Nephron progenitor cell (in vitro differentiated cells): Measurements from ENCODE around the gene HERPUD1.

Experiments used
- DNase-seq: peaks from one replicate; pipeline ENCODE4 v3.0.0; 2021
- H3K27ac Mint-ChIP-seq: 2 replicates; pipeline ENCODE4 v1.8.0; 2021; ENCODE audit warnings: mild to moderate bottlenecking, moderate library complexity, mixed read lengths
- H3K27me3 Mint-ChIP-seq: 2 replicates; pipeline ENCODE4 v1.8.0; 2021; ENCODE audit warnings: mild to moderate bottlenecking, low read depth, mixed read lengths; ENCODE audit not compliant: poor library complexity
- H3K36me3 Mint-ChIP-seq: 2 replicates; pipeline ENCODE4 v1.8.0; 2021; ENCODE audit warnings: low read depth, mixed read lengths
- H3K4me1 Mint-ChIP-seq: 2 replicates; pipeline ENCODE4 v1.8.0; 2021; ENCODE audit warnings: mixed read lengths
- H3K4me3 Mint-ChIP-seq: 2 replicates; pipeline ENCODE4 v1.8.0; 2021; ENCODE audit warnings: mild to moderate bottlenecking, moderate library complexity, mixed read lengths
- H3K9me3 Mint-ChIP-seq: 2 replicates; pipeline ENCODE4 v1.8.0; 2021; ENCODE audit warnings: mild to moderate bottlenecking, moderate library complexity, mixed read lengths
- TF ChIP-seq, protein P1 (sequence below): fragments of 200-600 bp; sonication (generic); IDR thresholded peaks from 2 replicates; pipeline ENCODE4 v1.5.0; 2021; ENCODE audit warnings: antibody characterized with exemption

HERPUD1 gene

DNA sequence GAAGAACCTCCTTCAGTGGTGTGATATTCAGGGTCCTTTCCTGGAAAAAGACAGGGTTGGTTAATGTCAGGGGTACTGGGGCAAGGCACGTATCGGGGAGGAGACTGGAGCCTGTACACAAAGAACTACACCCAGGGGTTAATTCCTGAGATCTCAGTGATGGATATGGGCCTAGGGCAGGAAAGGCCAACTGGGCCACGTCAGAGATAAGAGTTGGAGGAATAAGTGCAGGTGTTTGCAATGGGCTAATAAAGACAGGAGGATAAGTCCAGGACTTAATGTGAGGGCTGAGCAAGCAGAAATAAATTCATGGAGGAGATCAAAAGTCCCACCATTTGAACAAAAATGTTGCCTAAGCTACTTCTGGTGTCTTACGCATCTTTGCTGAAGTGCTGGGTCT lies 10.4 kb upstream of the HERPUD1 start:
- Mint-ChIP-seq H3K27me3 (peaks cover 53% of the 10 kb centered on the region), H3K4me1 (peaks cover 31% of the 10 kb centered on the region)

DNA sequence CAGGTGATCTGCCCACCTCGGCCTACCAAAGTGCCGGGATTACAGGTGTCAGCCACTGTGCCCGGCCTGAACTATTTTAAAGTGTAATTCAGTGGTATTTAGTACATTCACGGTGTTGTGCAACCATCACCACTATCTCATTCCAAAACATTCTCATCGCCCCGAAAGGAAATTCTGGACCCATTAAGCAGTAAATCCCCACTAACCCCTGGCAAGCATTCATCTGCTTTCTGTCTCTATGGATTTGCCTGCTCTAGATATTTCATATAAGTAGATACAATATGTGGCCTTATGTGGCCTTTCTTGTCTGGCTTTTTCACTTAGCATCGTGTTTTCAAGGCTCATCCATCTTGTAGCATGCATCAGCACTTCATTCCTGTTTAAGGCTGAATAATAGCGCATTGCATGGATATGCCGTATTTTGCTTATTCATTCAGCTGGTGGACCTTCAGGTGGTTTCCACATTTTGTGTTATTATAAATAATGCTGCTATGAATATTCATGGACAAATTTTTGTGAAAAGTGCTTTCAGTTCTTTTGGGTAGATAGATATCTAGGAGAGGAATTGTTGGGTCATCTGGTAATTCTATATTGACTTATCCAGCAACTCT lies 8.4 kb upstream of the HERPUD1 start:
- H3K9me3 Mint-ChIP-seq, result peaks cover 3% of the 10 kb centered on the region
- no peak overlapping the region for H3K27ac Mint-ChIP-seq
- peaks cover 59% of the 10 kb centered on the region for H3K27me3 Mint-ChIP-seq
- H3K4me1 Mint-ChIP-seq, result peaks cover 19% of the 10 kb centered on the region
- TF ChIP-seq, protein P1, sequence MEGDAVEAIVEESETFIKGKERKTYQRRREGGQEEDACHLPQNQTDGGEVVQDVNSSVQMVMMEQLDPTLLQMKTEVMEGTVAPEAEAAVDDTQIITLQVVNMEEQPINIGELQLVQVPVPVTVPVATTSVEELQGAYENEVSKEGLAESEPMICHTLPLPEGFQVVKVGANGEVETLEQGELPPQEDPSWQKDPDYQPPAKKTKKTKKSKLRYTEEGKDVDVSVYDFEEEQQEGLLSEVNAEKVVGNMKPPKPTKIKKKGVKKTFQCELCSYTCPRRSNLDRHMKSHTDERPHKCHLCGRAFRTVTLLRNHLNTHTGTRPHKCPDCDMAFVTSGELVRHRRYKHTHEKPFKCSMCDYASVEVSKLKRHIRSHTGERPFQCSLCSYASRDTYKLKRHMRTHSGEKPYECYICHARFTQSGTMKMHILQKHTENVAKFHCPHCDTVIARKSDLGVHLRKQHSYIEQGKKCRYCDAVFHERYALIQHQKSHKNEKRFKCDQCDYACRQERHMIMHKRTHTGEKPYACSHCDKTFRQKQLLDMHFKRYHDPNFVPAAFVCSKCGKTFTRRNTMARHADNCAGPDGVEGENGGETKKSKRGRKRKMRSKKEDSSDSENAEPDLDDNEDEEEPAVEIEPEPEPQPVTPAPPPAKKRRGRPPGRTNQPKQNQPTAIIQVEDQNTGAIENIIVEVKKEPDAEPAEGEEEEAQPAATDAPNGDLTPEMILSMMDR, result no peak
- DNase-seq, result no peak
- H3K4me3 Mint-ChIP-seq, result no peak overlapping the region
- no peaks in the 10 kb centered on the region for H3K36me3 Mint-ChIP-seq

More for the DNA sequence above, 10.4 kb upstream of the HERPUD1 start:
- H3K27ac Mint-ChIP-seq, result no peak overlapping the region
- no peaks in the 10 kb centered on the region for H3K9me3 Mint-ChIP-seq
- TF ChIP-seq, protein P1, result no peak
- H3K36me3 Mint-ChIP-seq, result no peaks in the 10 kb centered on the region
- no peak for DNase-seq
- H3K4me3 Mint-ChIP-seq, result no peak overlapping the region

DNA sequence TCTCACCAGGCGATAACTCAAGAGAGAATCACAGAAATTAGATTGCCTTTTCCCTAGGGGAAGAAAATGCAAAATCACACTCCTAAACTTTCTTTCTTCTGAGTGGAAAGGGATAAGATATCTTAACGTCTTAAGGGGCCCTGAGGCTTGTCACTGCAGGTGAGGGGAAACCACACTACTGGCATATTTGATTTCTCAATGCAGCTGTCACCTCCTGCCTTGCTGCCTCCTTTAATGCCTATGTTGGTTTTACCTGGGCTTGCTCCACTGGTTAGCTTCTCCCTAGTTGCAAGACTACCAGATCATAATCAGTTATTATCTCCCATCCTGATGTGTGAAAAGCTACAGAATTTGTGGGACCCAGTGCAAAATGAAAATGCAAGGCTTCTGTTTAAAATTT lies 4.5 kb upstream of the HERPUD1 start:
- DNase-seq, result no peak
- Mint-ChIP-seq H3K27me3 (peaks cover 44% of the 10 kb centered on the region), H3K36me3 (no peaks in the 10 kb centered on the region), H3K9me3 (peaks cover 3% of the 10 kb centered on the region), H3K4me1 (peaks cover 16% of the 10 kb centered on the region), H3K4me3 (no peak overlapping the region), H3K27ac (no peak overlapping the region)
- TF ChIP-seq, protein P1, result no peak

DNA sequence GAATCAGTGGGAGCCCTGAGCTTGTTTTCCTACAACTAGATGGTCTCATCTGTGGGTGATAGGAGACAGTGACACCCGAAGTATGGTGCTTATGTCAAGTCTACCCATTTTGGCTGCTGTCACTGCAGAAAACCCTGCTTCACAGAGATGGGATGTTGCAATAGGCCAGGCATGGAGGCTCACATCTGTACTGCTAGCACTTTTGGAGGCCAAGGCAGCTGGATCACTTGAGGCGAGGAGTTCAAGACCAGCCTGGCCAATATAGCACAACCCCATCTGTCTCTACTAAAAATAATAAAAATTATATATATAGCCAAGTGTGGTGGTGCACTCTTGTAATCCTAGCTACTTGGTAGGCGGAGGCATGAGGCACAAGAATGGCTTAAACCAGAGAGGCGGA lies 2.3 kb upstream of the HERPUD1 start:
- peaks cover 35% of the 10 kb centered on the region for H3K4me1 Mint-ChIP-seq
- no peak overlapping the region for H3K27ac Mint-ChIP-seq

DNA sequence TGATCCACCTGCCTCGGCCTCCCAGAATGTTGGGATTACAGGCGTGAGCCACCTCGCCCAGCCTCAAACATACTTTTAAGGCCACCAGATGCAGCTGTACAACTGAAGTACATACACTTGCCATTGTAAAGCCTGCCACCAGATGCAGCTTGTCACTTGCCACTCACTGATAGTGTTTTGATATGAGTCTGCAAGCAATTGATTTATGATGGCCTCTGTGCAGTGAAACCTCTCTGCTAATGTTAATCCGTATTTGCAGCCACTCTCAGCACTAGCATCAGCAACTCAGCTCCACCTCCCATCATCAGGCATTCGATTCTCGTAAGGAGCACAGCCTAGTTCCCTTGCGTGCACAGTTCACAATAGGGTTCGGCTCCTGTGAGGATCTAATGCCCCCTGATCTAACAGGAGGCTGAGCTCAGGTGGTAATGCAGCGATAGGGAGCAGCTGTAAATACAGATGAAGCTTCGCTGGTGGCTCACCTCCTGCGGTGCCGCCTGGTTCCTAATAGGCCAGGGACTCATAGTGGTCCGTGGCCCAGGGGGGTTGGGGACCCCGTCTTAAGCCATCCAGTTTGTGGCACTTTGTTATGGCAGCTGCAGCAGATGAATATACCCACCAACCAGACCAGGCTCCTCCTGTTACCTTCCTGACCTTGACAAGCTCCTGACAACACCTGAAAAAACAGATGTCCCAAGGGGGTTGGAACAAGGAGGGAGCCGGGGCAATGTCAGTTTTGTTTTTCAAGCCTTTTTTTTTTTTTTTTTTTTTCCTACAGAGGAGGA lies 1.3 kb upstream of the HERPUD1 start:
- H3K36me3 Mint-ChIP-seq, result peaks cover 9% of the 10 kb centered on the region
- H3K27me3 Mint-ChIP-seq, result peaks cover 29% of the 10 kb centered on the region
- no peak for DNase-seq
- H3K9me3 Mint-ChIP-seq, result peaks cover 3% of the 10 kb centered on the region
- H3K27ac Mint-ChIP-seq, result peak overlapping the region; percentile 99
- TF ChIP-seq, protein P1, result no peak
- peak overlapping the region; percentile 78 for H3K4me3 Mint-ChIP-seq
- peaks cover 45% of the 10 kb centered on the region for H3K4me1 Mint-ChIP-seq

More for the DNA sequence above, 2.3 kb upstream of the HERPUD1 start:
- Mint-ChIP-seq H3K4me3 (no peak overlapping the region), H3K27me3 (peaks cover 32% of the 10 kb centered on the region), H3K36me3 (no peaks in the 10 kb centered on the region), H3K9me3 (peaks cover 3% of the 10 kb centered on the region)
- TF ChIP-seq, protein P1, result no peak
- no peak for DNase-seq
